ENCODE data around the gene DCTN1. TPM values are rescaled to one million over a fixed set of nuclear protein-coding genes. Genes with fewer than 3 reads are reported as not detected.

Gene DCTN1
- polyA plus RNA-seq, 1 experiment, result 193 TPM

DNA sequence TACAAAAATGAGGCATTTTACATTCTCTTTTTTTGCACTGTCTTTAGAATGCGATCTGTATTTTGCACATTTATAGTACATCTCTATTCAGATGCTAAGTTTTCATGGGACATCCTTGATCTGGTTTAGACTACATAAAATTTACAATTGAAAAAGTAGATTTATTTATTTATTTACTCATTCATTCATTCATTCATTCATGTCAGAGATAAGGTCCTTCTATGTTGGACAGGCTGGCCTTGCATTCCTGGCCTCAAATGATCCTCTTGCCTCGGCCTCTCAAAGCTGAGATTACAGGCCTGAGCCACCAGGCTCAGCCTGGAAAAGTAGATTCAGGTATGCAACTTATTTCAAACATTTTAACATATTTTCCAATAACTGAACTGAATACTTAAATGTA, 16.0 kb upstream of the DCTN1 start:
- no peaks in the 10 kb centered on the region for H3K27me3 ChIP-seq (ENCODE audit: control insufficient read depth, insufficient read depth, low read length)
- no peak overlapping the region for H3K4me3 ChIP-seq (ENCODE audit: low read depth, low read length)
- CTCF ChIA-PET, result interaction anchor here (2.4 kb wide), 1 partner anchor 61 kb away, joined by 7 read pairs; no protein-coding TSS in a partner anchor
- POLR2A ChIA-PET, result no interaction called here
- DNase-seq (ENCODE audit: low read depth), result no peak
- H3K36me3 ChIP-seq (ENCODE audit: control insufficient read depth, insufficient read depth, low read length), result no peaks in the 10 kb centered on the region
- TF ChIP-seq, protein P1, sequence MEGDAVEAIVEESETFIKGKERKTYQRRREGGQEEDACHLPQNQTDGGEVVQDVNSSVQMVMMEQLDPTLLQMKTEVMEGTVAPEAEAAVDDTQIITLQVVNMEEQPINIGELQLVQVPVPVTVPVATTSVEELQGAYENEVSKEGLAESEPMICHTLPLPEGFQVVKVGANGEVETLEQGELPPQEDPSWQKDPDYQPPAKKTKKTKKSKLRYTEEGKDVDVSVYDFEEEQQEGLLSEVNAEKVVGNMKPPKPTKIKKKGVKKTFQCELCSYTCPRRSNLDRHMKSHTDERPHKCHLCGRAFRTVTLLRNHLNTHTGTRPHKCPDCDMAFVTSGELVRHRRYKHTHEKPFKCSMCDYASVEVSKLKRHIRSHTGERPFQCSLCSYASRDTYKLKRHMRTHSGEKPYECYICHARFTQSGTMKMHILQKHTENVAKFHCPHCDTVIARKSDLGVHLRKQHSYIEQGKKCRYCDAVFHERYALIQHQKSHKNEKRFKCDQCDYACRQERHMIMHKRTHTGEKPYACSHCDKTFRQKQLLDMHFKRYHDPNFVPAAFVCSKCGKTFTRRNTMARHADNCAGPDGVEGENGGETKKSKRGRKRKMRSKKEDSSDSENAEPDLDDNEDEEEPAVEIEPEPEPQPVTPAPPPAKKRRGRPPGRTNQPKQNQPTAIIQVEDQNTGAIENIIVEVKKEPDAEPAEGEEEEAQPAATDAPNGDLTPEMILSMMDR (IDR thresholded peaks at IDR 0.05; ENCODE audit: insufficient read depth, low read depth, low read length), result no peak

DNA sequence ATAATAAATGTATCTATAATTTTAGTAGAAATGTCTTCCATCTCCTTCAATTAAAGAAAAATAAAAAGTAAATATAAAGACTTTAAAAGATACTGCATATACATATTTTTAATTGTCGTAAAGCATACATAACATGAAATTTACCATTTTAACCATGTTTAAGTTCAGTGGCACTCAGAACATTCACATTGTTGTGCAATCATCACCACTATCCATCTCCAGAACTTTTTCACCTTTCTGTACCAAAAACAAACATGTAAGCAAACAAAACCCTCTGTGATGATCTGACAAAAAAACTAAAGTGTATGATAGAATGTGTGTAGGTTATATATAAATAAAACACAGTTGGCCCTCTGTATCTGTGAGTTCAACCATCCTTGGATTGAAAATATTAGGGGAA, 13.4 kb upstream of the DCTN1 start:
- no peak overlapping the region for H3K4me3 ChIP-seq (ENCODE audit: low read depth, low read length)
- ChIA-PET POLR2A (no interaction called here), CTCF (interaction anchor here (1.4 to 5.9 kb wide), 4 partner anchors 10 to 194 kb away, joined by 3 to 50 read pairs (median 4); no protein-coding TSS in a partner anchor)
- no peak for DNase-seq (ENCODE audit: low read depth)
- TF ChIP-seq, protein P1 (IDR thresholded peaks at IDR 0.05; ENCODE audit: insufficient read depth, low read depth, low read length), result no peak
- no peaks in the 10 kb centered on the region for H3K36me3 ChIP-seq (ENCODE audit: control insufficient read depth, insufficient read depth, low read length)
- no peaks in the 10 kb centered on the region for H3K27me3 ChIP-seq (ENCODE audit: control insufficient read depth, insufficient read depth, low read length)

DNA sequence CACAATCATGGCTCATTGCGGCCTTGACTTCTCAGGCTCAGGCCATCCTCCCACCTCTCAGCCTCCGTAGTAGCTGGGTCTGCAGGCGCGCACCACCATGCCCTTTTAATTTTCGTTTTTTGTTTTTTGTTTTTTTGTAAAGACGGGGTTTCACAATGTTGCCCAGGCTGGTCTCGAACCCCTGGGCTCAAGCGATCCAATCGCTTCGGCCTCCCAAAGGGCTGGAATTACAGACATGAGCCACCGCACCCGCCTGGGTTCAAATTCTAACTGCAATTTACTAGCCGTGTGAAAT, 12.3 kb upstream of the DCTN1 start:
- Histone ChIP-seq H3K4me3 (ENCODE audit: low read depth, low read length) (no peak overlapping the region), H3K36me3 (ENCODE audit: control insufficient read depth, insufficient read depth, low read length) (no peaks in the 10 kb centered on the region), H3K27me3 (ENCODE audit: control insufficient read depth, insufficient read depth, low read length) (no peaks in the 10 kb centered on the region)
- TF ChIP-seq, protein P1 (IDR thresholded peaks at IDR 0.05; ENCODE audit: insufficient read depth, low read depth, low read length), result no peak
- DNase-seq (ENCODE audit: low read depth), result no peak
- POLR2A ChIA-PET, result interaction anchor here (0.6 kb wide), 1 partner anchor 9 kb away, joined by 3 read pairs; no protein-coding TSS in a partner anchor
- CTCF ChIA-PET, result interaction anchor here (0.6 to 5.9 kb wide), 16 partner anchors 9 to 195 kb away, joined by 3 to 50 read pairs (median 4); partner anchors contain the start of gene DCTN1

DNA sequence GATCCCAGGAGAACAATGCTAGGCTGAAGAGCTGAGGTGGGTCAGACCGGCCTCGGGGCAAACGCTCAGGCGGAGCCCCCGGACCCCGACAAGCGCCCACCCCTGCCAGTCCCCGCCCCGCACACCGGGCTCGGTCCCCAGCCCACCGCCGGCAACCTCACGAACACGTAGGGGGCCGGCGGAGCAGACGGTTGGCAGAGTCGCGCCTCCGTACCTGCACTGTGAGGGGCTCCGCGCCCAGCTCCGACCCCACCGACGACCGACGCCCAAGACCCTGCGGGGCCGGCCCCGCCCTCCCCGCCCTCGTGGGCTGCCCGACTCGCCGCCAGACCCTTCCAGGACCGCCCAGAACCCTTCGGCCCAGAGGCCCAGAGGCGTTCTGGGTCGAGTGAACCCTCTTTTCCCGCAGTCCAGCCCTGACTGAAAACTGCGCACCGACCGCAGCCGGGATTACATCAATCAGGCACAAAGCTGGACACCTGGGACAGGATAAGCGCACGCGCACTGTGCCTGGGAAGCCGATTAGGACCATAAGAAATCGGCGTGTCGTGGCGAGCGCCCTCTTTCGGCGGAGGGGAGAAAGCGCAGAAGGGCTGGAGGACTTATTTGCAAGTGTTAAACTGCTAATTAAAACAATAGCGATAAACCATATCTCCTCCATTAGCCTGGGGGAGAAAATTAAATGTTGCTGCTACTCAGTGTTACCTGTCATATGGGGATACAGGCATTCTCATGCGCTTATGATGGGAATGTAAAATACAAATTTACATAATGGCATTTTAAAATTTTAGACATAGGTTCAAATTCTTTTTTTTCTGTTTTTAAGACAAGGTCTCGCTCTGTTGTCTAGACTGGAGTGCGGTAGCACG, 11.7 kb upstream of the DCTN1 start:
- ChIA-PET POLR2A (interaction anchor here (0.6 kb wide), 2 partner anchors 9 to 1635 kb away, joined by 3 read pairs; no protein-coding TSS in a partner anchor), CTCF (interaction anchor here (0.6 to 5.9 kb wide), 27 partner anchors 9 to 570 kb away, joined by 3 to 50 read pairs (median 4); partner anchors contain the start of genes C2orf81, DCTN1, INO80B and STAMBP)
- DNase-seq (ENCODE audit: low read depth), result no peak
- H3K36me3 ChIP-seq (ENCODE audit: control insufficient read depth, insufficient read depth, low read length), result no peaks in the 10 kb centered on the region
- no peaks in the 10 kb centered on the region for H3K27me3 ChIP-seq (ENCODE audit: control insufficient read depth, insufficient read depth, low read length)
- TF ChIP-seq, protein P1 (IDR thresholded peaks at IDR 0.05; ENCODE audit: insufficient read depth, low read depth, low read length), result peak; percentile 97
- H3K4me3 ChIP-seq (ENCODE audit: low read depth, low read length), result peak overlapping the region; percentile 81

DNA sequence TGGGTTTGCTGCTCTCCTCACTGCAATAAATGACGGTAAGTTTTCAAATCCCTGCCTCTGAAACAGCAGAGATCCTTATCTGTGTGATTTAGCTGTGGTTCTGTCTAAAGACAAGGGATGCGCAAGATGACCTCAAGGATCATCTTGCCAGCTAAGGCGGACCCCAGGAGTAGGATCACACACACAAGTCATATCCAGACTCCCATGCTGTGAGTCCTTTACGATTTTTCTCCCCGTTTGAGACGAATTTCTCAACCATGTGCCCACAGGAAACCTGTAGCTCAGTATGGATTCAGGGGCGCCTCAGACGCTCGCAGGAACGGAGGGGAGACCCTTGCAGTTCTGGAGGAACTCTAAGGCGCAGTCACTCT, 11.1 kb upstream of the DCTN1 start:
- POLR2A ChIA-PET, result interaction anchor here (0.6 kb wide), 1 partner anchor 1634 kb away, joined by 3 read pairs; no protein-coding TSS in a partner anchor
- TF ChIP-seq, protein P1 (IDR thresholded peaks at IDR 0.05; ENCODE audit: insufficient read depth, low read depth, low read length), result no peak
- H3K4me3 ChIP-seq (ENCODE audit: low read depth, low read length), result peak overlapping the region; percentile 81
- no peaks in the 10 kb centered on the region for H3K36me3 ChIP-seq (ENCODE audit: control insufficient read depth, insufficient read depth, low read length)
- DNase-seq (ENCODE audit: low read depth), result no peak
- CTCF ChIA-PET, result interaction anchor here (0.7 to 5.9 kb wide), 22 partner anchors 9 to 569 kb away, joined by 3 to 50 read pairs (median 4); partner anchors contain the start of genes C2orf81, DCTN1, INO80B and STAMBP
- H3K27me3 ChIP-seq (ENCODE audit: control insufficient read depth, insufficient read depth, low read length), result no peaks in the 10 kb centered on the region

Data from BJ (cell line).